H4 (cell line): Measurements from ENCODE around the gene MAP2K5. TPM values are rescaled to one million over a fixed set of nuclear protein-coding genes. Genes with fewer than 3 reads are reported as not detected.

Experiments used
- DNase-seq: peaks from one replicate; pipeline ENCODE4 v3.0.0-alpha.2; 2015; ENCODE audit warnings: low spot score
- total RNA-seq: library from RNA; depleted of rRNA; stranded (reverse); fragments of >200 nt; shearing (Covaris generic); gene quantifications from 2 replicates; pipeline ENCODE4 v1.2.3, GENCODE V29; 2014

MAP2K5 gene
- total RNA-seq, 1 experiment from 2014 or later, result 6.6 TPM

DNA sequence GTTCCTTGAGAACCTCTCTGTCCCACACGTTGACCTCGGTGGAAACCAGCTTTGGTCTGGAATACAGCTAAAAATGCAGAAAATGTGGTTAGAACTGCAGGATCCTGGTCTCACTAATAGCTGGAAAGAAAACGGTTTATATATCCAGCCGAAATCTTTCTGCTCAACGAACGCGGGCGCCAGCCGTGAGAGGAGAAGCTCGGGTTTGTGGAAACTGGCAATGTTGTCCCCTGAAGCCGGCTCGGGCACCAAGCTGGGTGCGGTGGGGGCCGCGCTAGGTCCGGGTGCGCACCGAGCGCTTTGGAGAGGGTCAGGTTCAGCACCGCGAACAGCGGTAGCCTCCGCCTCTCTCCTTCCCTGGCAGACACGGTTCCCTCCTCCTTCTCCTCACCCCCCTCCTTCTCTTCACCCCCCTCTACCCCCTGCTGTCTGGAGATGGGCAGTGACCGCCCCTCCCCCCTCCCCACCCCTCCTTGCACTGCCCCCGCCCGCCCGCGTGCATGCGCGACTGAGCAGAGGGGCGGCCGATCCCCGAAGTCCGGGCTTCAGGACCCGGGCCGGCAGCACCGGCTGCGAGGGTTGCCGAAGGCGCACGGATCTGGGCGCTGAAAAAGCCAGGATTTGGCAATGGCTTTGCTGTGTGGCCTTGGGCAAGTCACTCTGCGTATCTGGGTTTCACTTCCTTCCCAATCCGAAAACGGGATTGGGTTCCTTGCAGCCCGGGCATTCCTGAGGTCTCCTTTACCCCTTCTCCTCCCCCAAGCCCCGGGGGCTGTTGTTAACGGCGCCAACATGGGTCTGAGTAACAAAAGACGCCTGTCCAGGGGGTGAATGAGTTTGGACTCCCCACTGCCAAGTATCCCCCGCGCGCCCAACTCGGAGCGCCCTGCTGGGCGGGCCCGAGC, 282.7 kb downstream of the MAP2K5 start, which contains the start of gene SKOR1:
TSS of gene SKOR1 (plus strand) at position 534 of the 905 bp plus-strand sequence. CDS start at position 628, 94 bp downstream.
- DNase-seq, result no peak

DNA sequence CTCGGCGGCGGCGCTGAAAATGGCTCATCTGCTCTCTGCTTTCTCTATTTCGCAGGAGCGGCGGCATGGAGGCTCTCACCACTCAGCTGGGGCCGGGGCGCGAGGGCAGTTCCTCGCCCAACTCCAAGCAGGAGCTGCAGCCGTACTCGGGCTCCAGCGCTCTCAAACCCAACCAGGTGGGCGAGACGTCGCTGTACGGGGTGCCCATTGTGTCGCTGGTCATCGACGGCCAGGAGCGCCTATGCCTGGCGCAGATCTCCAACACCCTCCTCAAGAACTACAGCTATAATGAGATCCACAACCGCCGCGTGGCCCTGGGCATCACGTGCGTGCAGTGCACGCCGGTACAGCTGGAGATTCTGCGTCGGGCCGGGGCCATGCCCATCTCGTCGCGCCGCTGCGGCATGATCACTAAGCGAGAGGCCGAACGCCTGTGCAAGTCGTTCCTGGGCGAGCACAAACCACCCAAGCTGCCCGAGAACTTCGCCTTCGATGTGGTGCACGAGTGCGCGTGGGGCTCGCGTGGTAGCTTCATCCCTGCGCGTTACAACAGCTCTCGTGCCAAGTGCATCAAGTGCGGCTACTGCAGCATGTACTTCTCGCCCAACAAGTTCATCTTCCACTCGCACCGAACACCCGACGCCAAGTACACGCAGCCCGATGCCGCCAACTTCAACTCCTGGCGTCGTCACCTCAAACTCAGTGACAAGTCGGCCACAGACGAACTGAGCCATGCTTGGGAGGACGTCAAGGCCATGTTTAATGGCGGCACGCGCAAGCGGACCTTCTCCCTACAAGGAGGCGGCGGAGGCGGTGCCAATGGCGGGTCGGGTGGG, 283.6 kb downstream of the MAP2K5 start:
- DNase-seq, result no peak

DNA sequence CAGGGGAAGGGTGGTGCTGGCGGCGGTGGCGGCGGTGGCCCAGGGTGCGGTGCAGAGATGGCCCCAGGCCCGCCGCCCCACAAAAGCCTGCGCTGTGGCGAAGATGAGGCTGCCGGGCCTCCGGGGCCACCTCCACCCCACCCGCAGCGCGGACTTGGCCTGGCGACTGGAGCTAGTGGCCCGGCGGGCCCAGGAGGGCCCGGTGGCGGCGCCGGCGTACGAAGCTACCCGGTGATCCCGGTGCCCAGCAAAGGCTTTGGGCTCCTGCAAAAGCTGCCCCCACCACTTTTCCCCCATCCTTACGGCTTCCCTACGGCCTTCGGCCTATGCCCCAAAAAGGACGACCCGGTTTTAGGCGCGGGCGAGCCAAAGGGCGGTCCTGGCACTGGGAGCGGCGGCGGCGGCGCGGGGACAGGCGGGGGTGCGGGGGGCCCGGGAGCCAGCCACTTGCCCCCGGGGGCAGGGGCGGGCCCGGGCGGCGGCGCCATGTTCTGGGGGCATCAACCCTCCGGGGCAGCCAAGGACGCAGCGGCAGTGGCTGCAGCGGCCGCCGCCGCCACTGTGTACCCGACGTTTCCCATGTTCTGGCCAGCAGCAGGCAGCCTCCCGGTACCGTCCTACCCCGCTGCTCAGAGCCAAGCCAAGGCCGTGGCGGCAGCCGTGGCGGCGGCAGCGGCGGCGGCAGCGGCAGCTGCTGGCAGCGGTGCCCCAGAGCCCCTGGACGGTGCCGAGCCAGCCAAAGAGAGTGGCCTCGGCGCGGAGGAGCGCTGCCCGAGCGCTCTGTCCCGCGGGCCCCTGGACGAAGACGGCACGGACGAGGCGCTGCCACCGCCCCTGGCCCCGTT, 284.4 kb downstream of the MAP2K5 start:
- DNase-seq, result no peak

DNA sequence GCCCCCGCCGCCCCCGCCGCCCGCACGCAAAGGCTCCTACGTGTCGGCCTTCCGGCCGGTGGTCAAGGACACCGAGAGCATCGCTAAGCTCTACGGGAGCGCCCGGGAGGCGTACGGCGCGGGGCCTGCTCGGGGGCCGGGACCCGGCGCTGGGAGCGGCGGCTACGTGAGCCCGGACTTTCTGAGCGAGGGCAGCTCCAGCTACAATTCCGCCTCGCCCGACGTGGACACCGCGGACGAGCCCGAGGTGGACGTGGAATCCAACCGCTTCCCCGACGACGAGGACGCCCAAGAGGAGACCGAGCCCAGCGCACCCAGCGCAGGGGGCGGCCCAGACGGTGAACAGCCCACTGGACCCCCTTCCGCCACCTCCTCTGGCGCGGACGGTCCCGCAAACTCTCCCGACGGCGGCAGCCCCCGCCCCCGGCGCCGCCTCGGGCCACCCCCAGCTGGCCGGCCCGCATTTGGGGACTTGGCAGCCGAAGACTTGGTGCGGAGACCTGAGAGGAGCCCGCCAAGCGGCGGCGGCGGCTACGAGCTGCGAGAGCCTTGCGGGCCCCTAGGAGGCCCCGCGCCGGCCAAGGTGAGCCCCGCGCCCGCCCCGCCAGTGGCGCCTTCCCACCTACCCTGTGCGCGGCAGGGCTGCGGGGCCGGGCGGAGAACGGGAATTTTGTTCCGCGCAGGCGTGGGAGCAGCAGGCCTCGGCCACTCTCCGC, 285.2 kb downstream of the MAP2K5 start:
- DNase-seq, result no peak

DNA sequence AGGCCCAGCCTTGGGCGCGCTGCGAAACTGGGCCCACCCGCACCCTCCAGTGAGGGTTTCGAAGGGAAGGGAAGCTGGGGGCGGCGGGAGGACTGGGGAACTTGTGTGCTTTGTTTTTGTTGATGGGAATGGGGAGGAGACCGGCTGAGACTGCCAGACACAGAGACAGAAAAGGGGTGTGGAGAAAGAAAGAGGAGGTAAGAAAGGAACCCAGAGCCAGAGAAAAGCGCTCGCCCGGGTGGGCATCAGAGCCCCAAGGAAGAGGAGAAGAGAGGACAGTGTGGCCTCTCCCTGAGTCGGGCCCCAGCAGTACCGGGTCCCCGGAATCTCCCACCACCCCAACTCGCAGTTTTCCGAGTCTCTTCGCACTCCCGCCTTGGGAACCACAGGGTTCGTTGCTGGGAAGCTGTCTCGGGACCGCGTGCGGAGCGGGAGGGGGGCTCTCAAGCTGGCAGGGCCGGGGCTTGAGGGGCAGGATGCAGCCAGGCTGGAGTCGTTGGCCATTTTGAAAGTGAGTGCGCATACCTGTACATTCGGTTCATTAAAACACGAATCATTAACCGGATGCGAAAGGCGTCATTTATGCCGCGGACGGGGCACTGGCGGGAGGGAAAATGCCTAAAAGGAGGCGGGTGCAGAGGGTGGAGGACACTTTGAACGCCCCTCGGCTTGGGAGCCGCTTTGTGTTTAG, 285.9 kb downstream of the MAP2K5 start:
- no peak for DNase-seq

DNA sequence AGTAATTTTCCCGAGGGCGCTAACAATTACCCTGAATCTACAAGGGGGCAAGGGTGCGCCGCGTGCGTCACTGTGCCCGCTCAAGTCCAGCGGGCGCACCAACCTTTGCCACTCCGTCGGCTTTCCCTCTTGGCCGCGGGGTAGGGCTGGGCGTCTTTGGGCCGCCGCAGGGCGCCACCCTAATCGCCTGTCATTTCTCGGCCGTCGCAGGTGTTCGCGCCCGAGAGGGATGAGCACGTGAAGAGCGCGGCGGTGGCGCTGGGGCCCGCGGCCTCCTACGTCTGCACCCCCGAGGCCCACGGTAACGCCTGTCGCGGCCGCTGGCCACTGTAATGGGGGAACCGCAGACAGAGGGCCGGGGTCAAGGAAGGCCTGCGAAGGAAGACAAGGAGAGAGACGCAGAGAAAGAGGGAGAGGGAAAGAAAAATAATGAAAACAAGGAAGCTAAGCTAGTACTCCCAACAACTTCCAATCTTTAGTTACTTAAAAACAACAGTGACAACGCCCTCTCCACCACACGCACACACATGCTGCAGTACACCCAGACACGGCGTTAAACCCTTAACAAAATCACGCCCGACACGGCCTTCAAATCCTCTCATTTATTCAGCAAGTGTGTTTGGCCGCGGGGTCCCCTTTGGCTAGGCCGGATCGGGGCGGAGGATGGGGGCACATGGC, 286.6 kb downstream of the MAP2K5 start:
- no peak for DNase-seq

DNA sequence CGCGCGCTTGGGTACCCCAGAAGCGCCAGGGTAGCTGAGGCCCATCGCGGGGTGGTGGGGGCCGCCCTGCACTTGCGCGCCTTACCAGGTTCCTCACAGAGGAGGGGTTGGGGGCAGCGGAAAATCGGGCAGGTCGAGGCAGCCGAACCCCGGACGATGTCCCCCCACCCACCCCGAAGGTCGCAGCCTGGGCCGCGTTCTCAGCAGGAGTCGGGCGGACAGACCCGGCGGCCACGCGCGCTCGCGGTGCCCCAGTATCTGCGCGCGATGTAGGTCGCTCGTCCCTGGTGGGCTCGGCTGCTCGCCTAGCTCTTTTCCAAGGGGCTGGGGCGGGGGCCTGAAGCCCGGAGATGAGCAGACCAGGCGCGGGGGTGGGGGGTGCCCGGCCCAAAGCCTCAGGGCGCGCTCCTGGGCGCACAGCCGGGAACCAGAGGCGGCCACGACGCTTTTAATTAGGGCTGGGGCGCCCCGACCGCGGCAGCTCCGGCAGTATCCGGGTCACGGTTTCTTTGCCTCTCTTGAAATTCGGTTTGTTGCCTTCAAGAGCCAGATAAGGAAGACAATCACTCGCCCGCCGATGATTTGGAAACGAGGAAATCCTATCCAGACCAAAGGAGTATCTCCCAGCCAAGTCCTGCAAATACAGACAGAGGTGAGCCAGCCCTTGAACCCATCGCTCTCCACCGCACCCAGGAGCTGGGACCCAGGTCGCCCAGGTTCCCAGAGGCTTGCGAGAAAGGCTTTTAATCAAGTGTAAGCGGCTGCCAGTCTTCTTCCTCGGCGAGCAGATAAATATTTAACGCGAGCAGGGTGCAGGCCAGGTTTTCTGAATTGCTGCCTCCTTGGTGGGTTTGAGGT, 287.4 kb downstream of the MAP2K5 start:
- DNase-seq, result no peak

DNA sequence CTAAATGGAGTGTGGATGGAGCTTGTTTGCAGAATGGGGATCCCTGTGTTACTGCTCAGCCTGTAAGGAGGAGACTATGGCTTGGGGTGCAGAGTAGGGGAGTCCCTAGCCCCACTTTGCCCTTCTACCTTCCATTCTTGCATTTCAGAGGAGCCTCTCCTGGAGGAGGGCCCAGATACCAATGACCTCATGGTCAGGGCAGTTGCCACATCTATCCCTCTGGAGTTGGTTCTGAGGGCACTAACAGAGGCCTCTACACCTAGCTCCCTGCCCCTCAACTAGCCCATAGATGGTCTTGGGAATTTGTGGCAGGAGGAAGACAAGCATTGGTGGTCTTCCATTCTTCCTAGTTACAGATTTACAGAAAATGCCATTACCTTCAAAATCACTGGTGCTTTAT, 288.9 kb downstream of the MAP2K5 start:
- no peak for DNase-seq

DNA sequence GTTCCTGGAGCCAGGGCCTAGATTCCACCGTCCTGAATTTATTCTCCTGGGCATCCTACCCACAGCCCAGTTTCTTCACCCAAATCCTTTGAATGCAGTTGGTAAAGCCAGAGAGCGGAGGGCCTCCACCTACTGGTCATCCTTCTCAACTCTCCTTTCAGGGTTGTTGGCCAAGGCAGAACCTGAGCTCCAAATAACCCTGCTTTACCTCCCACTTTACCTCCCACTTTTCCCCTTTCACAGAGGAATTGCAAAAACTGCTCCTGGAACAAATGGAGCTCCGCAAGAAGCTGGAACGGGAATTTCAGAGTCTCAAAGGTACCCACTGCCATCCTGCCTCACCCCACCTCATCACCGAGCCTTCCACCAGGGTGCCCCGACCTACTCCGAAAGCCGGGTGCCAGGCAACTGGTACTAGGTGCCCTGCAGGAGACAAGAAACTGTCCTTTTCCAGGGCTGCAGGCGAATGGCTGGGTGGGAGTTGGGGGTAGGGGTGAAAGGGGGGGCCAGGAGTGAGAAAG, 289.6 kb downstream of the MAP2K5 start:
- peak; percentile 39 for DNase-seq

DNA sequence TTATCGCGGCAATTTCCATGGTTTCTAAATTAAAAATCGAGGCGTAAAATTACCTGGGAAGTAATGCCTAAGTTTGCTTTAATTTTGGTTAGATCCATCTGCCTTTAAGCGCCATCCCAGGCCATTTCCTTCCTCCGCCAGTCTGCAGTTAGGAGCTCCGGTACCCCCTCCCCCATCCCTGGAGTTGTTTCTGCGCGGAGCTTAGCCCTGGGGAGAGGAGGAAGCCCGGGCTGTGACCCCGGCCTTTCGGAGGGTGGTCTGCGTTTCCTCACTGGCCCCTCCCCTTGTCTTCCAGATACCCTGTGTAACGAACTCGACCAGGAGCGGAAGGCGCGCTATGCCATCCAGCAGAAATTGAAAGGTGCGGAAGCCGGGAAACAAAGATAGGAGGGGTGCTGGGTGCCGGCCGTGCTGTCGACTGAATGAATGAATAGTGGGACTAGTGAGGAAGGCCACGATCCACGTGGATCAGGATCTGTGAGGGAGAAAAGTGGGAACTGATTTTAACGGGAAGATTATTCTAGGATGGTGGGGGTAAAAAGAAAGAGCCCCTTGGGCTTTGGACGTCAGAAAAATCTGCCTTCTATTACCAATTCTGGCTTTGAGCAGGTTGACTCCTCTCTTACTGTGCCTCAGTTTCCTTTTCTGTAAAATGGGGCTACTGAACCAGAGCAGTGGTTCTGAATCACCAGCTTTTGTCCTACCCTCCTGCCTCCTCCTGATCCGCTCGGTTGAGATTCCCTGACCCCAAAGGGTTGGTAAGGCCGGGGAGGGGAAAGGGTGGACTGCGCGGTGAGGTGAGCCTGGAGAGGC, 290.6 kb downstream of the MAP2K5 start:
- DNase-seq, result no peak

DNA sequence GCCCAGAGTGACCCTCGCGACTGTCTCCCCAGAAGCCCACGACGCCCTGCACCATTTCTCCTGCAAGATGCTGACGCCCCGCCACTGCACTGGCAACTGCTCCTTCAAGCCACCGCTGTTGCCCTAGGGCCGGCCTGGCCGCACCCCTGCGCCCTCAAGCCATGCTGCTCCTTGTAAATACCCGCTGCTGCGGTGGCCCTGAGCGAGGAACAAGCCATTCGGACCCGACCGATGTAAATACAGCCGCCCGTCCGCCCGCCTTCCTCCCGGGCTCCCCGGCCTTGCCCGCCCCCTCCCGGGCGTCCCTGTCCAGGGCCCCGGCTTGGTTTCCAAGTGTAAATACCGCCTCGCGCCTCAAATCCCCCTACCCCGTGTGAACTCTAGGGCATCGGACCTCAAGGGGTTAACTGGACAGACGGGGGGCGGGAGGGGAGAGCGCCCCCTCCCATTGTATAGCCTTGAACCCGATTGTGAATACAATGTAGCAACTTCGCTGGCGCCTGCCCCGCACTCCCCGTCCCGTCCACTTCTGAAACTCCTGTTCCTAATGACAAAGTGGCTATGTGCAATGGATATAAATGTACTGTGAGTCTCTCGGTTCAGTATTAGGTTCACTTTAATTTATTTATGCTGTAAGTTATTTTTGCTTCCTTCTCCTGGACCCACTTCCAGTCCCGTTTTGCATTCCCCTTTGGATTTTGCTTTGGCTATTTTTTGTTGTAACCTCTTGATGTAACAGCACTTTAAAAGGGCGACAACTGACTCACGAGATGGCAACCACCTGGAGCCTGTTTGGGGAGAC, 291.4 kb downstream of the MAP2K5 start:
- no peak for DNase-seq

DNA sequence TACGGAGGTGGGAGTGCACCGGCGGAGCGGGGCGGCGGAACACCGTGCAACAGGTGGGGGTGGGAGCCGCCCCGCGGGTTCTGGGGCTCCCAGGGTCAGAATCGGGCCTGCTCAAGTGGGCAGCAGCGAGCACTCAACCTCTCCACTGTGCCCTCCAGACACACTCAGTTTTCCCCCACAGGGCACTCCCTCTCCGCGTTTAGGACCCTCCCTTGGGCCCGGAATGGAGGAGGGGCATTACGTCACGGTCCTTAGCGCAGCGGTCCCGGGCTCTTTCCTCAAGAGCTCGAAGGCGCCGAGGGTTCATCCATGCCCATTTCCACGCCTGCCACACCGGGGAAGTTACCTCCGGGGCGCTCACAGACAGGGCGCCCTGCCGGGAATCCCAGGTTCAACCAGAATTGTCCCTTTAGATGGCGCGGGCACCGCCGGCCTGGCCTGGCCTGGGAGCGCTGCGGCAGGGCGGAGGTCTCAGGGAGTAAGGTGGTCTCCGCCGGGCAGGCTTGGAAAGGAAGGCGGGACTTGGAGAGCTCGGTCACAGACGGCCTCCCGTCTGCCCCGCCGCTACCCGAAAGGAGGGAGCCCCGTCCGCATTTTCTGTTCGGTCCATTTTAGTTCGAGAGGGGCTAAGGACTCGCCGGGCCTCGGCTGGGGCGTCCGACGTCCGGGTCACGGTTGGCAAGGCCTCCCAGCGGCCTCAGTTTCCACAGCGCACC, 292.2 kb downstream of the MAP2K5 start:
- DNase-seq, result no peak

DNA sequence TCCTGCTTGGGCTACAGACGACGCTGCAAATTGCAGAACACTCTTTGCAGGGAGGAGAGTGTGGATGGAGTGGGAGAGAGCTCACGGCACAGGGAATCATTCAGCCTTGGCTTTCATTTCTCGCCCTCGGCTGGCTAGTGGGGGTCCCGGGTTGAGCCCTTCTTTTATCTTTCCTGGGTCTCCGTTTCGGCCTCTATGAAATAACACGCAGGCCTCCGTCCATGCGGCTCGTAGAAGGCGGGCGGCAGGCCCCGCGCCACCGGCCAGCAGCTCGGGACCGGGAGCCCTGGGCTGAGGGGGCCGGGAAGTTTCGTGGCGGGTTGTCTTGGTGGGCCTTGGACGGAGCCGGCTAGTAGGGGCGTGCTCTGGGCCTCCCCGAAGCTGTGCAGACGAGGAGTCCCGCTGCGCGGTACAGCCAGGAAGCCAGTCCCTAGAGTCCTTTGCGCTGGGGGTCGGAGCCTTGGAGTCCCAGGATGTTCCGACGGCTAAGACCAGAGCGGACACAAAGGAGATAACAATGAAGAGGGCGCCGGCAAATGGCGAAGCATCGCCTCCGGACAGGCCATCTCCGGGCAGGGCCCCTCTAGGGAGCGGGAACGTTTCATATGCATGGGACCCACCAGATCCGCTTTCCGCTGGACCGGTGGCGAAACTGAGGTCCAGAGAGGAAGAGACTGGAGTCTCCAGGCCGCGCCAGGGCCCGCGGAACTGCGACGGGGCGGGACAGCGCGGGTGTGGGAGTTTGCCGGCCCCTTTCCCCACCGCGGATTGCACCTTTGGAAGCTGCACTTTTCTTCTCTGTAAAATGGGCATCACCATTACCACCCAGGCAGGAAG, 293.0 kb downstream of the MAP2K5 start:
- DNase-seq, result no peak

DNA sequence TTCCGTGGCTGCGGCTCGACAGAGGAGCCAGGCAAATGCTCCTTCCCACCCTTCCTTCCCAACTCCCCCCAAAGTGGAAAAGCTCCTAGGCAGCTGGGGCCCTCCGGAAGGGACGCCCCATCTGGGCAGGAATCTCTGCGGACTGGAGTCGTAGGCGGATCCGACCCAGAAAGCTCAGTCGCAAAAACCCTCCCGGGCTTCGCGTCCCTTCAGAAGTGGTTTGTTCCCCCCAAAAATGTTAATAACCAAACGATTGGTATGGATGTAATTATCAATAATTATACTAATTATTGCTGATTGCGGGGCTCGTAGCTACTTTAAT, 293.6 kb downstream of the MAP2K5 start:
- DNase-seq, result no peak

DNA sequence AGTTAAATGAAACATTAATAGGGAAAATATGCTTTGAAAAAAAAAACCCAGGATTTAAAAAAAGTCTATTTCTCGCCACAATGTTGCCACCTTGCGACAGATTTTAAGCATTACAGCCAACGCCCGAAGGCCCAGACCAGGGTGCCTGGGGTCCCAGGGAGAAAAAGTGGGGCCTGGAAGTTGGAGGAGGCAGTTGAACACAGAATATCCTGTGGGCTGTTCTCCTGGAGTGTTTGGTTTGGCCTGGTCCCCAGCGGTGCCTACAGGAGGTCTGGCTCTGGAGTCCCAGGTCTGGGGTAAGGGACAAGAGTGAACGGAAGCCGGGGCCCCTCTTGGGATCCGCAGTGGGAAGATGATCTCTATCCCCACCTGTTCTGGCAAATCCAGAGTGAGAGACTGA, 294.0 kb downstream of the MAP2K5 start:
- DNase-seq, result no peak

DNA sequence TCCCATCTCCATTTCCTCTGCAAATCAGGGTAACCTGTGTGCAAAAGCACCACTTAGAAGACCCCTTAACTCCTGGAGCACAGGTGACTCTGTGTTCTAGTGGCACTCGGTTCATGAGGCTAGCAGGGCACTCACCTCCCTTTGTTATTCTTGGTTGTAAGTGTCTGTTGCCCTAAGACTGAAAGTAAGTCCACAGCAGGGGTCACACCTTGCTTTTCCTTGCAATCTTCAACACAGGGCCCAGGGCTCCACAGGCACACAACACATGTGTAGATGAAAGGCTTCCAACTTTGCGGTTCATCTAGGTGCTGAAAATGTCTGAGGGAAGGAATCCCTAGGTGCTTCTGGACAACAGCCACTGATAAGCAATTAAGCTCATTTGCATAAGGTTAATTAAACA, 294.5 kb downstream of the MAP2K5 start:
- DNase-seq, result no peak
